ENCODE data around the gene GARS1. TPM values are rescaled to one million over a fixed set of nuclear protein-coding genes. Genes with fewer than 3 reads are reported as not detected.

The GARS1 gene
- polyA plus RNA-seq, 3 donors = 46.0 to 68.4 (median 48.6) TPM

DNA sequence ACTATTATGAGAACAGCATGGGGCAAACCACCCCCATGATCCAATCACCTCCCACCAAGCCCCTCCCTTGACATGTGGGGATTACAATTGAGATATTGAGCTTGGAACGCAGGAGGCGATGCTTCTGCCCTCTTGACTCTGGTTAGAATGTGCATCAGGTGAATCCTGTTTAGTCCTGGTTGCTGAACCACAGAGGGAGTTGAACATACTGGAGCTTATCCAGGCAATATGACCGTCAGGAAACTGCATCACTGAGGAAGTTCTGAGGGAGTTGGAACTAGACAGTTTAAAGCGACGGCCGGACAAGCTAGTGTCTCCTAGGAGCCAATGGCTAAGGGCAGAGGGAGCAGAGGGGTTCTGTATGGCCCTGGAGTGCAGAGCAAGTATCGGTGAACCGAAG, 31.8 kb upstream of the GARS1 start:
- H3K36me3 Mint-ChIP-seq = peaks cover 67 to 69% of the 10 kb centered on the region in 2 donors
- DNase-seq = no peak
- Histone ChIP-seq H3K36me3 (replicated peaks in 1 of 2; ENCODE audit: control insufficient read depth in 1 of 2, insufficient read depth in 2 of 2, low read length in 2 of 2) (peaks cover 56 to 99% of the 10 kb centered on the region in 2 donors), H3K9me3 (replicated peaks in 1 of 2; ENCODE audit: control insufficient read depth in 1 of 2, insufficient read depth in 1 of 2, low read length in 2 of 2) (no peaks in the 10 kb centered on the region), H3K4me3 (replicated peaks in 1 of 3; ENCODE audit: low read depth in 2 of 3, low read length in 3 of 3) (no peak overlapping the region), H2AFZ (ENCODE audit: insufficient read depth, low read depth, low read length, poor library complexity, severe bottlenecking) (no peak overlapping the region), H3K9ac (ENCODE audit: insufficient read depth, low read length, poor library complexity, severe bottlenecking) (no peak overlapping the region), H3K27ac (ENCODE audit: low read depth in 1 of 2, low read length in 2 of 2) (no peak overlapping the region), H3K79me2 (ENCODE audit: insufficient read depth, low read length) (no peaks in the 10 kb centered on the region), H3K4me2 (replicated peaks; ENCODE audit: extremely low read depth, low read length, poor library complexity, severe bottlenecking) (no peak overlapping the region), H4K20me1 (ENCODE audit: insufficient read depth, low read length) (peaks cover 21% of the 10 kb centered on the region), H3K4me1 (ENCODE audit: control insufficient read depth in 1 of 2, insufficient read depth in 2 of 2, low read length in 2 of 2) (no peaks in the 10 kb centered on the region), H3K27me3 (ENCODE audit: control insufficient read depth in 2 of 2, insufficient read depth in 2 of 2, low read length in 2 of 2) (no peaks in the 10 kb centered on the region)
- H3K4me3 Mint-ChIP-seq = no peak overlapping the region
- no peaks in the 10 kb centered on the region for H3K4me1 Mint-ChIP-seq
- H3K27ac Mint-ChIP-seq = no peak overlapping the region
- intact Hi-C loops (cut with micrococcal nuclease) = loop anchor here in 1 of 2 donors (5.0 kb wide), 1 partner anchor 51 kb away; no protein-coding TSS in a partner anchor
- TF ChIP-seq, protein P1, sequence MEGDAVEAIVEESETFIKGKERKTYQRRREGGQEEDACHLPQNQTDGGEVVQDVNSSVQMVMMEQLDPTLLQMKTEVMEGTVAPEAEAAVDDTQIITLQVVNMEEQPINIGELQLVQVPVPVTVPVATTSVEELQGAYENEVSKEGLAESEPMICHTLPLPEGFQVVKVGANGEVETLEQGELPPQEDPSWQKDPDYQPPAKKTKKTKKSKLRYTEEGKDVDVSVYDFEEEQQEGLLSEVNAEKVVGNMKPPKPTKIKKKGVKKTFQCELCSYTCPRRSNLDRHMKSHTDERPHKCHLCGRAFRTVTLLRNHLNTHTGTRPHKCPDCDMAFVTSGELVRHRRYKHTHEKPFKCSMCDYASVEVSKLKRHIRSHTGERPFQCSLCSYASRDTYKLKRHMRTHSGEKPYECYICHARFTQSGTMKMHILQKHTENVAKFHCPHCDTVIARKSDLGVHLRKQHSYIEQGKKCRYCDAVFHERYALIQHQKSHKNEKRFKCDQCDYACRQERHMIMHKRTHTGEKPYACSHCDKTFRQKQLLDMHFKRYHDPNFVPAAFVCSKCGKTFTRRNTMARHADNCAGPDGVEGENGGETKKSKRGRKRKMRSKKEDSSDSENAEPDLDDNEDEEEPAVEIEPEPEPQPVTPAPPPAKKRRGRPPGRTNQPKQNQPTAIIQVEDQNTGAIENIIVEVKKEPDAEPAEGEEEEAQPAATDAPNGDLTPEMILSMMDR (IDR thresholded peaks at IDR 0.05) = no peak
- WGBS (ENCODE audit: insufficient coverage) = 95% methylated on average over 6 of the region's 8 CpGs
- H3K9me3 Mint-ChIP-seq = peaks cover 0 to 2% (median 0%) of the 10 kb centered on the region in 7 donors
- H3K27me3 Mint-ChIP-seq (ENCODE audit: low read depth in 3 of 3) = no peaks in the 10 kb centered on the region

DNA sequence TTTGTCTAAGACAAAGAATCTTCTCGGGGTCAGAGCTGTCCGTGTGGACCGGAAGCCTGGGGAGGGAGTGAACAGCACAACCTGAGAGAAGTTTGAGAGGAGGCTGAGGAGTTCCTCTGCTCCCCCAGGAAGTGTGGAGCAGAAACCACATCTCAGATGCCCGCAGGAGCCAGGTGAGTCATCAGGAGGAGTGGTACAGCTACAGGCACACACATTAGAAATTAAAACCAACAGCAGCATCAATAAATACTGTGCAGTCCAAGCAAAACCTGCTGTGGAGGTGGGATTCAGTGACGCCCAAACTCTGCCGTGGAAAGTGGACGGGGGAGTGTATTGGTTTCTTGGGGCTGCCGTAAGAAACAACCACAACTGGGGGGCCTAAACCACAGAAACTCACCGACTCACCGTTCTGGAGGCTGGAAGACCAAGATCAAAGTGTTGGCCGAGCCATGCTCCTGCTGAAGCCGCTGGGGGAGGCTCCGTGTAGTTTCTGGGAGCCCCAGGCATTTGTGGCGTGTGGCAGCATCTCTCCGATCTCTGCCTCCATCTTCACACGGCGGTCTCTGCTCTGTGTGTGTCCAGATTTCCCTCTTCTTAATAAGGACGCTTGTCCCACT, 31.2 kb upstream of the GARS1 start:
- peaks cover 61 to 100% of the 10 kb centered on the region in 2 donors for H3K36me3 ChIP-seq (replicated peaks in 1 of 2; ENCODE audit: control insufficient read depth in 1 of 2, insufficient read depth in 2 of 2, low read length in 2 of 2)
- H3K4me2 ChIP-seq (replicated peaks; ENCODE audit: extremely low read depth, low read length, poor library complexity, severe bottlenecking) = no peak overlapping the region
- H3K27me3 ChIP-seq (ENCODE audit: control insufficient read depth in 2 of 2, insufficient read depth in 2 of 2, low read length in 2 of 2) = no peaks in the 10 kb centered on the region
- no peak for DNase-seq
- H3K9me3 ChIP-seq (replicated peaks in 1 of 2; ENCODE audit: control insufficient read depth in 1 of 2, insufficient read depth in 1 of 2, low read length in 2 of 2) = no peaks in the 10 kb centered on the region
- peaks cover 0 to 2% (median 0%) of the 10 kb centered on the region in 7 donors for H3K9me3 Mint-ChIP-seq
- peaks cover 21% of the 10 kb centered on the region for H4K20me1 ChIP-seq (ENCODE audit: insufficient read depth, low read length)
- H3K27ac ChIP-seq (ENCODE audit: low read depth in 1 of 2, low read length in 2 of 2) = peak overlapping the region in 1 of 2 donors; percentile 59
- TF ChIP-seq, protein P1 (IDR thresholded peaks at IDR 0.05) = no peak
- WGBS (ENCODE audit: insufficient coverage) = 96% methylated on average over 12 of the region's 18 CpGs
- H3K4me1 Mint-ChIP-seq = no peaks in the 10 kb centered on the region
- no peaks in the 10 kb centered on the region for H3K27me3 Mint-ChIP-seq (ENCODE audit: low read depth in 3 of 3)
- no peaks in the 10 kb centered on the region for H3K79me2 ChIP-seq (ENCODE audit: insufficient read depth, low read length)
- H3K9ac ChIP-seq (ENCODE audit: insufficient read depth, low read length, poor library complexity, severe bottlenecking) = no peak overlapping the region
- intact Hi-C loops (cut with micrococcal nuclease) = loop anchor here in 1 of 2 donors (5.0 kb wide), 1 partner anchor 51 kb away; no protein-coding TSS in a partner anchor
- no peak overlapping the region for H2AFZ ChIP-seq (ENCODE audit: insufficient read depth, low read depth, low read length, poor library complexity, severe bottlenecking)
- H3K4me3 ChIP-seq (replicated peaks in 1 of 3; ENCODE audit: low read depth in 2 of 3, low read length in 3 of 3) = no peak overlapping the region
- H3K27ac Mint-ChIP-seq = peak overlapping the region in 1 of 7 donors; percentile 59
- H3K4me3 Mint-ChIP-seq = no peak overlapping the region
- no peaks in the 10 kb centered on the region for H3K4me1 ChIP-seq (ENCODE audit: control insufficient read depth in 1 of 2, insufficient read depth in 2 of 2, low read length in 2 of 2)
- peaks cover 72 to 74% of the 10 kb centered on the region in 2 donors for H3K36me3 Mint-ChIP-seq

All from CD14-positive monocyte (primary cell).